B cell (primary cell): ENCODE data around the gene PPP1R14B.

ENCODE experiments used
- CTCF ChIP-seq: fragments of 200-600 bp; IDR thresholded peaks from one replicate; pipeline ENCODE4 v1.8.0; 2022; ENCODE audit warnings: antibody characterized with exemption, mild to moderate bottlenecking
- EZH2 ChIP-seq: IDR thresholded peaks from 2 replicates; pipeline ENCODE4 v1.6.1; 2012; ENCODE audit warnings: borderline replicate concordance, low read depth, mild to moderate bottlenecking, moderate library complexity, low read length; ENCODE audit not compliant: insufficient read depth, poor library complexity, severe bottlenecking

GRCh38 chr11:64204464-64204989 is 42.2 kb downstream of the PPP1R14B start:
- no peak for TF ChIP-seq EZH2
- peak; percentile 75 for TF ChIP-seq CTCF
